Measurements from ENCODE around the gene SLCO2A1.

Gene SLCO2A1

GRCh38 chr3:134029734-134030378, at the start of gene SLCO2A1:
SLCO2A1 (minus strand) TSS chr3:134029925; CDS start chr3:134029802, 123 bp downstream.
- peaks cover 5% of the 10 kb centered on the region for H3K4me1 ChIP-seq (ENCODE audit: control insufficient read depth, low read depth, low read length)
- H3K27ac ChIP-seq (ENCODE audit: low read length): no peak within 1 kb of the TSS
- no peaks in the 10 kb centered on the region for H3K9me3 ChIP-seq (ENCODE audit: control insufficient read depth, low read depth, low read length)
- H3K4me3 ChIP-seq (ENCODE audit: low read length): peak within 1 kb of the TSS; percentile 67
- H3K9ac ChIP-seq (ENCODE audit: low read length): no peak within 1 kb of the TSS
- peaks cover 45% of the 10 kb centered on the region for H3K27me3 ChIP-seq (ENCODE audit: control insufficient read depth, insufficient read depth, low read length)
- H3K36me3 ChIP-seq (ENCODE audit: control insufficient read depth, low read depth, low read length): no peaks in the 10 kb centered on the region

GRCh38 chr3:134079111-134079547, 49.4 kb upstream of the SLCO2A1 start:
- H3K4me3 ChIP-seq (ENCODE audit: low read length): no peak overlapping the region
- no peaks in the 10 kb centered on the region for H3K27me3 ChIP-seq (ENCODE audit: control insufficient read depth, insufficient read depth, low read length)
- no peak overlapping the region for H3K27ac ChIP-seq (ENCODE audit: low read length)

GRCh38 chr3:134078169-134078831, 48.6 kb upstream of the SLCO2A1 start:
- H3K4me3 ChIP-seq (ENCODE audit: low read length): no peak overlapping the region
- no peaks in the 10 kb centered on the region for H3K27me3 ChIP-seq (ENCODE audit: control insufficient read depth, insufficient read depth, low read length)
- no peak overlapping the region for H3K9ac ChIP-seq (ENCODE audit: low read length)
- H3K4me1 ChIP-seq (ENCODE audit: control insufficient read depth, low read depth, low read length): no peaks in the 10 kb centered on the region
- H3K36me3 ChIP-seq (ENCODE audit: control insufficient read depth, low read depth, low read length): no peaks in the 10 kb centered on the region
- H3K27ac ChIP-seq (ENCODE audit: low read length): no peak overlapping the region
- no peaks in the 10 kb centered on the region for H3K9me3 ChIP-seq (ENCODE audit: control insufficient read depth, low read depth, low read length)

More at GRCh38 chr3:134079111-134079547, 49.4 kb upstream of the SLCO2A1 start:
- no peaks in the 10 kb centered on the region for H3K36me3 ChIP-seq (ENCODE audit: control insufficient read depth, low read depth, low read length)
- no peaks in the 10 kb centered on the region for H3K4me1 ChIP-seq (ENCODE audit: control insufficient read depth, low read depth, low read length)
- H3K9ac ChIP-seq (ENCODE audit: low read length): no peak overlapping the region
- no peaks in the 10 kb centered on the region for H3K9me3 ChIP-seq (ENCODE audit: control insufficient read depth, low read depth, low read length)

GRCh38 chr3:134077649-134078161, 48.0 kb upstream of the SLCO2A1 start:
- H3K27ac ChIP-seq (ENCODE audit: low read length): no peak overlapping the region
- H3K4me1 ChIP-seq (ENCODE audit: control insufficient read depth, low read depth, low read length): no peaks in the 10 kb centered on the region
- H3K4me3 ChIP-seq (ENCODE audit: low read length): no peak overlapping the region
- no peaks in the 10 kb centered on the region for H3K9me3 ChIP-seq (ENCODE audit: control insufficient read depth, low read depth, low read length)
- H3K27me3 ChIP-seq (ENCODE audit: control insufficient read depth, insufficient read depth, low read length): no peaks in the 10 kb centered on the region
- H3K36me3 ChIP-seq (ENCODE audit: control insufficient read depth, low read depth, low read length): no peaks in the 10 kb centered on the region
- H3K9ac ChIP-seq (ENCODE audit: low read length): no peak overlapping the region

GRCh38 chr3:134076851-134077250, 47.1 kb upstream of the SLCO2A1 start:
- no peaks in the 10 kb centered on the region for H3K4me1 ChIP-seq (ENCODE audit: control insufficient read depth, low read depth, low read length)
- H3K27ac ChIP-seq (ENCODE audit: low read length): no peak overlapping the region
- no peaks in the 10 kb centered on the region for H3K9me3 ChIP-seq (ENCODE audit: control insufficient read depth, low read depth, low read length)
- H3K36me3 ChIP-seq (ENCODE audit: control insufficient read depth, low read depth, low read length): no peaks in the 10 kb centered on the region
- no peak overlapping the region for H3K4me3 ChIP-seq (ENCODE audit: low read length)
- H3K9ac ChIP-seq (ENCODE audit: low read length): no peak overlapping the region
- no peaks in the 10 kb centered on the region for H3K27me3 ChIP-seq (ENCODE audit: control insufficient read depth, insufficient read depth, low read length)

- Histone ChIP-seq H3K27me3 (ENCODE audit: control insufficient read depth, insufficient read depth, low read length) (no peaks in the 10 kb centered on the region), H3K27ac (ENCODE audit: low read length) (no peak overlapping the region), H3K36me3 (ENCODE audit: control insufficient read depth, low read depth, low read length) (no peaks in the 10 kb centered on the region), H3K9me3 (ENCODE audit: control insufficient read depth, low read depth, low read length) (no peaks in the 10 kb centered on the region), H3K4me1 (ENCODE audit: control insufficient read depth, low read depth, low read length) (no peaks in the 10 kb centered on the region), H3K4me3 (ENCODE audit: low read length) (no peak overlapping the region), H3K9ac (ENCODE audit: low read length) (no peak overlapping the region)
Measured at GRCh38 chr3:134075846-134076245, 46.1 kb upstream of the SLCO2A1 start.

- Histone ChIP-seq H3K36me3 (ENCODE audit: control insufficient read depth, low read depth, low read length) (no peaks in the 10 kb centered on the region), H3K4me1 (ENCODE audit: control insufficient read depth, low read depth, low read length) (no peaks in the 10 kb centered on the region), H3K9ac (ENCODE audit: low read length) (no peak overlapping the region), H3K27ac (ENCODE audit: low read length) (no peak overlapping the region), H3K27me3 (ENCODE audit: control insufficient read depth, insufficient read depth, low read length) (no peaks in the 10 kb centered on the region), H3K4me3 (ENCODE audit: low read length) (no peak overlapping the region), H3K9me3 (ENCODE audit: control insufficient read depth, low read depth, low read length) (no peaks in the 10 kb centered on the region)
Measured at GRCh38 chr3:134075568-134075825, 45.8 kb upstream of the SLCO2A1 start.

- H3K27ac ChIP-seq (ENCODE audit: low read length): no peak overlapping the region
- no peak overlapping the region for H3K4me3 ChIP-seq (ENCODE audit: low read length)
- H3K9ac ChIP-seq (ENCODE audit: low read length): no peak overlapping the region
- H3K9me3 ChIP-seq (ENCODE audit: control insufficient read depth, low read depth, low read length): no peaks in the 10 kb centered on the region
- no peaks in the 10 kb centered on the region for H3K4me1 ChIP-seq (ENCODE audit: control insufficient read depth, low read depth, low read length)
- no peaks in the 10 kb centered on the region for H3K36me3 ChIP-seq (ENCODE audit: control insufficient read depth, low read depth, low read length)
- no peaks in the 10 kb centered on the region for H3K27me3 ChIP-seq (ENCODE audit: control insufficient read depth, insufficient read depth, low read length)
Measured at GRCh38 chr3:134074790-134075567, 45.3 kb upstream of the SLCO2A1 start.

- H3K36me3 ChIP-seq (ENCODE audit: control insufficient read depth, low read depth, low read length): no peaks in the 10 kb centered on the region
- no peak overlapping the region for H3K9ac ChIP-seq (ENCODE audit: low read length)
- no peak overlapping the region for H3K27ac ChIP-seq (ENCODE audit: low read length)
- no peaks in the 10 kb centered on the region for H3K27me3 ChIP-seq (ENCODE audit: control insufficient read depth, insufficient read depth, low read length)
- no peaks in the 10 kb centered on the region for H3K9me3 ChIP-seq (ENCODE audit: control insufficient read depth, low read depth, low read length)
- no peaks in the 10 kb centered on the region for H3K4me1 ChIP-seq (ENCODE audit: control insufficient read depth, low read depth, low read length)
- H3K4me3 ChIP-seq (ENCODE audit: low read length): no peak overlapping the region
Measured at GRCh38 chr3:134074001-134074789, 44.5 kb upstream of the SLCO2A1 start.

GRCh38 chr3:134073583-134073945, 43.8 kb upstream of the SLCO2A1 start:
- Histone ChIP-seq H3K27me3 (ENCODE audit: control insufficient read depth, insufficient read depth, low read length) (no peaks in the 10 kb centered on the region), H3K9ac (ENCODE audit: low read length) (no peak overlapping the region), H3K27ac (ENCODE audit: low read length) (no peak overlapping the region), H3K9me3 (ENCODE audit: control insufficient read depth, low read depth, low read length) (no peaks in the 10 kb centered on the region), H3K36me3 (ENCODE audit: control insufficient read depth, low read depth, low read length) (no peaks in the 10 kb centered on the region), H3K4me1 (ENCODE audit: control insufficient read depth, low read depth, low read length) (no peaks in the 10 kb centered on the region), H3K4me3 (ENCODE audit: low read length) (no peak overlapping the region)

- no peaks in the 10 kb centered on the region for H3K4me1 ChIP-seq (ENCODE audit: control insufficient read depth, low read depth, low read length)
- no peak overlapping the region for H3K27ac ChIP-seq (ENCODE audit: low read length)
- H3K9me3 ChIP-seq (ENCODE audit: control insufficient read depth, low read depth, low read length): no peaks in the 10 kb centered on the region
- H3K27me3 ChIP-seq (ENCODE audit: control insufficient read depth, insufficient read depth, low read length): no peaks in the 10 kb centered on the region
- no peak overlapping the region for H3K9ac ChIP-seq (ENCODE audit: low read length)
- no peak overlapping the region for H3K4me3 ChIP-seq (ENCODE audit: low read length)
- H3K36me3 ChIP-seq (ENCODE audit: control insufficient read depth, low read depth, low read length): no peaks in the 10 kb centered on the region
Measured at GRCh38 chr3:134072881-134073582, 43.3 kb upstream of the SLCO2A1 start.
